H1 (cell line): Measurements from ENCODE around the gene FBXL17. TPM values are rescaled to one million over a fixed set of nuclear protein-coding genes. Genes with fewer than 3 reads are reported as not detected.

Source experiments
- CHD2 ChIP-seq: IDR thresholded peaks from 2 replicates; pipeline ENCODE4 v1.6.1; 2012; ENCODE audit warnings: low read length, improper control_type of control experiment
- CTBP2 ChIP-seq: IDR thresholded peaks from 2 replicates; pipeline ENCODE4 v1.7.0; 2011; ENCODE audit warnings: borderline replicate concordance, mild to moderate bottlenecking, moderate library complexity, mixed read lengths, low read length; ENCODE audit not compliant: insufficient read depth, insufficient read length
- EZH2 ChIP-seq: fragments of 200-600 bp; sonication (generic); IDR thresholded peaks from 2 replicates; pipeline ENCODE4 v1.7.1; 2012; ENCODE audit warnings: low read depth, mild to moderate bottlenecking, moderate library complexity, low read length, inconsistent platforms; ENCODE audit not compliant: severe bottlenecking
- RBBP5 ChIP-seq: IDR thresholded peaks from 2 replicates; pipeline ENCODE4 v1.7.1; 2012; ENCODE audit warnings: low read depth, mild to moderate bottlenecking, inconsistent platforms, low read length, moderate library complexity, borderline replicate concordance
- SP1 ChIP-seq: IDR thresholded peaks from 2 replicates; pipeline ENCODE4 v1.6.1; 2011; ENCODE audit warnings: low read depth, low read length
- polyA plus RNA-seq, 7 experiments: library from polyadenylated mRNA; depleted of rRNA in 3 of 7; stranded (reverse) in 5 of 7; unstranded in 2 of 7; fragments of >200 nt in 5 of 7; fragments of 200-250 nt in 2 of 7; gene quantifications; 1 replicate in 5 of 7; 2 replicates in 1 of 7; 4 replicates in 1 of 7; pipeline versions ENCODE4 v1.2.1 to v1.2.3, GENCODE V29; 2011 to 2013; ENCODE audit warnings: missing spikeins in 2 of 7, mixed read lengths in 2 of 7
- total RNA-seq: library from RNA; stranded (reverse); fragmentation: NEBNext Ultra II Directional; extraction: Animal tissue kit (Norgen Biotek cat#: 25700); gene quantifications from 2 replicates; pipeline ENCODE4 v1.2.1, GENCODE V29; 2021
- TF ChIP-seq, protein P1 (sequence below): fragments of 300-600 bp; sonication (generic); IDR thresholded peaks from 2 replicates; pipeline ENCODE4 v1.7.1; 2012; ENCODE audit warnings: low read length, moderate library complexity, mild to moderate bottlenecking, inconsistent platforms; ENCODE audit not compliant: insufficient replicate concordance
- TF ChIP-seq, protein P2 (sequence below): IDR thresholded peaks from 2 replicates; pipeline ENCODE4 v1.6.1; 2011; ENCODE audit warnings: low read depth, mild to moderate bottlenecking, low read length; ENCODE audit not compliant: insufficient read depth
- TF ChIP-seq, protein P3 (sequence below): IDR thresholded peaks from 2 replicates; pipeline ENCODE4 v1.6.1; 2011; ENCODE audit warnings: low read length, improper control_type of control experiment

FBXL17 gene
- total and polyA plus RNA-seq, 2 of the 8 experiments (the other 6 are each of a cell fraction or from before 2014, with no cell fraction given): 0.35 to 4.3 TPM

DNA sequence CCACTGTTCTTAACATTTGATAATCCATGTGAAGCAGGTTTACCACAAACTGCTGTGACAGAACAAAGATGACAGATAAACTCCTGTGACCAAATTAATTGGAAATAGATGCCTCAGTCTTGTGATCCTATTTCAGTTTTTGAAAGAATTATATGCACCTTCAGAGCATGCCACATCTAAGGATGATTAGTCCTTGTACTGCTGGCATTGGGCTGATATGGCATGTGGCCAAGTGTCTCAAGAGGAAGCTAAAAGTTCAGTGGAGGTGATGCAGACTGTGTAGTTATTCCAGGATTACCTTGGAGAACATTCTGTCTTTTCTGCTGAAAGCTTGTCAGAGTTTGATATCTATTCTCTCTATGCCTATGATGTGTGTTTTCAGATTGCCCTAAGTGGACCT, 396.8 kb downstream of the FBXL17 start (continued):
- TF ChIP-seq, protein P1, sequence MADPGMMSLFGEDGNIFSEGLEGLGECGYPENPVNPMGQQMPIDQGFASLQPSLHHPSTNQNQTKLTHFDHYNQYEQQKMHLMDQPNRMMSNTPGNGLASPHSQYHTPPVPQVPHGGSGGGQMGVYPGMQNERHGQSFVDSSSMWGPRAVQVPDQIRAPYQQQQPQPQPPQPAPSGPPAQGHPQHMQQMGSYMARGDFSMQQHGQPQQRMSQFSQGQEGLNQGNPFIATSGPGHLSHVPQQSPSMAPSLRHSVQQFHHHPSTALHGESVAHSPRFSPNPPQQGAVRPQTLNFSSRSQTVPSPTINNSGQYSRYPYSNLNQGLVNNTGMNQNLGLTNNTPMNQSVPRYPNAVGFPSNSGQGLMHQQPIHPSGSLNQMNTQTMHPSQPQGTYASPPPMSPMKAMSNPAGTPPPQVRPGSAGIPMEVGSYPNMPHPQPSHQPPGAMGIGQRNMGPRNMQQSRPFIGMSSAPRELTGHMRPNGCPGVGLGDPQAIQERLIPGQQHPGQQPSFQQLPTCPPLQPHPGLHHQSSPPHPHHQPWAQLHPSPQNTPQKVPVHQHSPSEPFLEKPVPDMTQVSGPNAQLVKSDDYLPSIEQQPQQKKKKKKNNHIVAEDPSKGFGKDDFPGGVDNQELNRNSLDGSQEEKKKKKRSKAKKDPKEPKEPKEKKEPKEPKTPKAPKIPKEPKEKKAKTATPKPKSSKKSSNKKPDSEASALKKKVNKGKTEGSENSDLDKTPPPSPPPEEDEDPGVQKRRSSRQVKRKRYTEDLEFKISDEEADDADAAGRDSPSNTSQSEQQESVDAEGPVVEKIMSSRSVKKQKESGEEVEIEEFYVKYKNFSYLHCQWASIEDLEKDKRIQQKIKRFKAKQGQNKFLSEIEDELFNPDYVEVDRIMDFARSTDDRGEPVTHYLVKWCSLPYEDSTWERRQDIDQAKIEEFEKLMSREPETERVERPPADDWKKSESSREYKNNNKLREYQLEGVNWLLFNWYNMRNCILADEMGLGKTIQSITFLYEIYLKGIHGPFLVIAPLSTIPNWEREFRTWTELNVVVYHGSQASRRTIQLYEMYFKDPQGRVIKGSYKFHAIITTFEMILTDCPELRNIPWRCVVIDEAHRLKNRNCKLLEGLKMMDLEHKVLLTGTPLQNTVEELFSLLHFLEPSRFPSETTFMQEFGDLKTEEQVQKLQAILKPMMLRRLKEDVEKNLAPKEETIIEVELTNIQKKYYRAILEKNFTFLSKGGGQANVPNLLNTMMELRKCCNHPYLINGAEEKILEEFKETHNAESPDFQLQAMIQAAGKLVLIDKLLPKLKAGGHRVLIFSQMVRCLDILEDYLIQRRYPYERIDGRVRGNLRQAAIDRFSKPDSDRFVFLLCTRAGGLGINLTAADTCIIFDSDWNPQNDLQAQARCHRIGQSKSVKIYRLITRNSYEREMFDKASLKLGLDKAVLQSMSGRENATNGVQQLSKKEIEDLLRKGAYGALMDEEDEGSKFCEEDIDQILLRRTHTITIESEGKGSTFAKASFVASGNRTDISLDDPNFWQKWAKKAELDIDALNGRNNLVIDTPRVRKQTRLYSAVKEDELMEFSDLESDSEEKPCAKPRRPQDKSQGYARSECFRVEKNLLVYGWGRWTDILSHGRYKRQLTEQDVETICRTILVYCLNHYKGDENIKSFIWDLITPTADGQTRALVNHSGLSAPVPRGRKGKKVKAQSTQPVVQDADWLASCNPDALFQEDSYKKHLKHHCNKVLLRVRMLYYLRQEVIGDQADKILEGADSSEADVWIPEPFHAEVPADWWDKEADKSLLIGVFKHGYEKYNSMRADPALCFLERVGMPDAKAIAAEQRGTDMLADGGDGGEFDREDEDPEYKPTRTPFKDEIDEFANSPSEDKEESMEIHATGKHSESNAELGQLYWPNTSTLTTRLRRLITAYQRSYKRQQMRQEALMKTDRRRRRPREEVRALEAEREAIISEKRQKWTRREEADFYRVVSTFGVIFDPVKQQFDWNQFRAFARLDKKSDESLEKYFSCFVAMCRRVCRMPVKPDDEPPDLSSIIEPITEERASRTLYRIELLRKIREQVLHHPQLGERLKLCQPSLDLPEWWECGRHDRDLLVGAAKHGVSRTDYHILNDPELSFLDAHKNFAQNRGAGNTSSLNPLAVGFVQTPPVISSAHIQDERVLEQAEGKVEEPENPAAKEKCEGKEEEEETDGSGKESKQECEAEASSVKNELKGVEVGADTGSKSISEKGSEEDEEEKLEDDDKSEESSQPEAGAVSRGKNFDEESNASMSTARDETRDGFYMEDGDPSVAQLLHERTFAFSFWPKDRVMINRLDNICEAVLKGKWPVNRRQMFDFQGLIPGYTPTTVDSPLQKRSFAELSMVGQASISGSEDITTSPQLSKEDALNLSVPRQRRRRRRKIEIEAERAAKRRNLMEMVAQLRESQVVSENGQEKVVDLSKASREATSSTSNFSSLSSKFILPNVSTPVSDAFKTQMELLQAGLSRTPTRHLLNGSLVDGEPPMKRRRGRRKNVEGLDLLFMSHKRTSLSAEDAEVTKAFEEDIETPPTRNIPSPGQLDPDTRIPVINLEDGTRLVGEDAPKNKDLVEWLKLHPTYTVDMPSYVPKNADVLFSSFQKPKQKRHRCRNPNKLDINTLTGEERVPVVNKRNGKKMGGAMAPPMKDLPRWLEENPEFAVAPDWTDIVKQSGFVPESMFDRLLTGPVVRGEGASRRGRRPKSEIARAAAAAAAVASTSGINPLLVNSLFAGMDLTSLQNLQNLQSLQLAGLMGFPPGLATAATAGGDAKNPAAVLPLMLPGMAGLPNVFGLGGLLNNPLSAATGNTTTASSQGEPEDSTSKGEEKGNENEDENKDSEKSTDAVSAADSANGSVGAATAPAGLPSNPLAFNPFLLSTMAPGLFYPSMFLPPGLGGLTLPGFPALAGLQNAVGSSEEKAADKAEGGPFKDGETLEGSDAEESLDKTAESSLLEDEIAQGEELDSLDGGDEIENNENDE: no peak
- TF ChIP-seq, protein P2, sequence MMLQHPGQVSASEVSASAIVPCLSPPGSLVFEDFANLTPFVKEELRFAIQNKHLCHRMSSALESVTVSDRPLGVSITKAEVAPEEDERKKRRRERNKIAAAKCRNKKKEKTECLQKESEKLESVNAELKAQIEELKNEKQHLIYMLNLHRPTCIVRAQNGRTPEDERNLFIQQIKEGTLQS: no peak
- no peak for TF ChIP-seq SP1
- no peak for TF ChIP-seq CHD2
- TF ChIP-seq, protein P3, sequence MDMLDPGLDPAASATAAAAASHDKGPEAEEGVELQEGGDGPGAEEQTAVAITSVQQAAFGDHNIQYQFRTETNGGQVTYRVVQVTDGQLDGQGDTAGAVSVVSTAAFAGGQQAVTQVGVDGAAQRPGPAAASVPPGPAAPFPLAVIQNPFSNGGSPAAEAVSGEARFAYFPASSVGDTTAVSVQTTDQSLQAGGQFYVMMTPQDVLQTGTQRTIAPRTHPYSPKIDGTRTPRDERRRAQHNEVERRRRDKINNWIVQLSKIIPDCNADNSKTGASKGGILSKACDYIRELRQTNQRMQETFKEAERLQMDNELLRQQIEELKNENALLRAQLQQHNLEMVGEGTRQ: no peak
- TF ChIP-seq RBBP5: no peak
- no peak for TF ChIP-seq CTBP2
- no peak for TF ChIP-seq EZH2
